Memory B cell (primary cell): ENCODE measurements around the gene SPACA6.
"Not testable (repeated sequence)": the region's sequence is repeated elsewhere in the genome, so short reads cannot be mapped to it uniquely, and the experiment has no call there.

Experiments used
- ATAC-seq: fragments of 150-1000 bp; cut with Tn5 transposase; 2 replicates; pipeline ENCODE4 v1.10.0; 2021; ENCODE audit warnings: low read depth, mild to moderate bottlenecking, moderate library complexity
- DNase-seq, 2 donors: peaks; one replicate each; pipeline ENCODE4 v3.0.0; 2022; ENCODE audit warnings: low spot score in 2 of 2
- H3K27ac Mint-ChIP-seq: one replicate; pipeline ENCODE4 v1.8.0; 2022; ENCODE audit warnings: mild to moderate bottlenecking, moderate library complexity, mixed read lengths
- H3K27me3 Mint-ChIP-seq: one replicate; pipeline ENCODE4 v1.8.0; 2022; ENCODE audit warnings: mixed read lengths
- H3K36me3 Mint-ChIP-seq: one replicate; pipeline ENCODE4 v1.8.0; 2022; ENCODE audit warnings: mild to moderate bottlenecking, mixed read lengths
- H3K4me1 Mint-ChIP-seq: one replicate; pipeline ENCODE4 v1.8.0; 2022; ENCODE audit warnings: mixed read lengths
- H3K4me3 Mint-ChIP-seq: one replicate; pipeline ENCODE4 v1.8.0; 2022; ENCODE audit warnings: mild to moderate bottlenecking, moderate library complexity, mixed read lengths
- H3K9me3 Mint-ChIP-seq: one replicate; pipeline ENCODE4 v1.8.0; 2022; ENCODE audit warnings: mixed read lengths

The SPACA6 gene

DNA sequence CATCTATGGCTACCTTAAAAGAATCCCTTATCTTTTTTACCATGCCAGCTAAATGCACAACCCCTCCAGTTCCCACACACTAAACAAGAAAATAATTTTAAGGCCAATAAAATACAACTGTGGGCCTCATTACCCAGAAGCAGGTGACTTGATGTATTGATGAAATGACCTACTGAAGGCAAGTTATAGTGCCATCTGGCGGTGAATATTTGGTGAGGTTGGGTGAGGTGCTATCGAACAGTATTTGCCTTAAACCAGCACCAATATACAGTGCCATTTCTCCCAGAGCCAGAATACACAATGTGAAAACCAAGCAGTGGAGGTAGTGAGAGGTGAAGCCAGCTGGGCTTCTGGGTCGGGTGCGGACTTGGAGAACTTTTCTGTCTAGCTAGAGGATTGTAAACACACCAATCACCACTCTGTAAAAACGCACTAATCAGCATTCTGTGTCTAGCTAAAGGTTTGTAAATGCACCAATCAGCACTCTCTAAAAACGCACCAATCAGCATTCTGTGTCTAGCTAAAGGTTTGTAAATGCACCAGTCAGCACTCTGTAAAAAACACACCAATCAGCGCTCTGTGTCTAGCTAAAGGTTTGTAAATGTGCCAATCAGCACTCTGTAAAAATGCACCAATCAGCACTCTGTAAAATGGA is 17.1 kb upstream of the SPACA6 start:
- not testable (repeated sequence) for H3K4me1 Mint-ChIP-seq, H3K9me3 Mint-ChIP-seq, H3K4me3 Mint-ChIP-seq, H3K36me3 Mint-ChIP-seq, DNase-seq, H3K27ac Mint-ChIP-seq
- peaks cover 20% of the 10 kb centered on the region for H3K27me3 Mint-ChIP-seq
- ATAC-seq, result peak; percentile 66

- peaks cover 20% of the 10 kb centered on the region for H3K27me3 Mint-ChIP-seq
- H3K36me3 Mint-ChIP-seq, result no peaks in the 10 kb centered on the region
- no peak overlapping the region for H3K27ac Mint-ChIP-seq
- no peak for ATAC-seq
- H3K4me3 Mint-ChIP-seq, result no peak overlapping the region
- no peaks in the 10 kb centered on the region for H3K9me3 Mint-ChIP-seq
- no peak for DNase-seq
- no peaks in the 10 kb centered on the region for H3K4me1 Mint-ChIP-seq
Observed at GRCh38 chr19:51676566-51677083, 16.5 kb upstream of the SPACA6 start.

- Mint-ChIP-seq H3K4me3 (no peak overlapping the region), H3K27ac (no peak overlapping the region), H3K4me1 (no peaks in the 10 kb centered on the region), H3K9me3 (peaks cover 4% of the 10 kb centered on the region), H3K27me3 (peaks cover 27% of the 10 kb centered on the region), H3K36me3 (peaks cover 3% of the 10 kb centered on the region)
- DNase-seq, result no peak
- no peak for ATAC-seq
Observed at GRCh38 chr19:51680474-51680873, 12.7 kb upstream of the SPACA6 start.

- ATAC-seq (no peak), DNase-seq (peak in 1 of 2 donors; percentile 5)
- Mint-ChIP-seq H3K36me3 (peaks cover 3% of the 10 kb centered on the region), H3K4me3 (no peak overlapping the region), H3K27ac (no peak overlapping the region), H3K9me3 (peaks cover 4% of the 10 kb centered on the region), H3K27me3 (peaks cover 23% of the 10 kb centered on the region), H3K4me1 (no peaks in the 10 kb centered on the region)
Observed at GRCh38 chr19:51681286-51681941, 11.7 kb upstream of the SPACA6 start.

DNA sequence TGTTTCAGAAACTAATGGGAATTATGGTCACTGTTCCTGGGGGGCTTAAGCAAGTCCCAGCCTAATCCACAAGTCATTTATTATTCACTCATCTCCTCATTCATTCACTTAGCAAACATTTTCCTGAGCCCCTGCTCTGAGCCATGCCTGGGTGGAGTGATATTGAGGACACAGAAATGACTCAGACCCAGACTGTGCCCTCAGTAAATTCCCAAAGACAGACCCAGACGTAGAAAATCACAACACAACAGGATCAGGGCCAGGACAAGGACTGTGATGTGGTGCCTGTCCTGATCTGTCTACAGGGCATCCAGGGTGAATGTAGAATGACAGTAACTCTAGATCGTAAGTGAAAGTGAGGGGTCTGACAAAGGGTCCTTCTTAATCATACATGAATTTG is 7.0 kb upstream of the SPACA6 start:
- no peak overlapping the region for H3K27ac Mint-ChIP-seq
- H3K4me1 Mint-ChIP-seq, result peaks cover 9% of the 10 kb centered on the region
- ATAC-seq (no peak), DNase-seq (no peak)
- H3K27me3 Mint-ChIP-seq, result peaks cover 27% of the 10 kb centered on the region
- H3K36me3 Mint-ChIP-seq, result peaks cover 6% of the 10 kb centered on the region
- H3K9me3 Mint-ChIP-seq, result peaks cover 4% of the 10 kb centered on the region
- no peak overlapping the region for H3K4me3 Mint-ChIP-seq

DNA sequence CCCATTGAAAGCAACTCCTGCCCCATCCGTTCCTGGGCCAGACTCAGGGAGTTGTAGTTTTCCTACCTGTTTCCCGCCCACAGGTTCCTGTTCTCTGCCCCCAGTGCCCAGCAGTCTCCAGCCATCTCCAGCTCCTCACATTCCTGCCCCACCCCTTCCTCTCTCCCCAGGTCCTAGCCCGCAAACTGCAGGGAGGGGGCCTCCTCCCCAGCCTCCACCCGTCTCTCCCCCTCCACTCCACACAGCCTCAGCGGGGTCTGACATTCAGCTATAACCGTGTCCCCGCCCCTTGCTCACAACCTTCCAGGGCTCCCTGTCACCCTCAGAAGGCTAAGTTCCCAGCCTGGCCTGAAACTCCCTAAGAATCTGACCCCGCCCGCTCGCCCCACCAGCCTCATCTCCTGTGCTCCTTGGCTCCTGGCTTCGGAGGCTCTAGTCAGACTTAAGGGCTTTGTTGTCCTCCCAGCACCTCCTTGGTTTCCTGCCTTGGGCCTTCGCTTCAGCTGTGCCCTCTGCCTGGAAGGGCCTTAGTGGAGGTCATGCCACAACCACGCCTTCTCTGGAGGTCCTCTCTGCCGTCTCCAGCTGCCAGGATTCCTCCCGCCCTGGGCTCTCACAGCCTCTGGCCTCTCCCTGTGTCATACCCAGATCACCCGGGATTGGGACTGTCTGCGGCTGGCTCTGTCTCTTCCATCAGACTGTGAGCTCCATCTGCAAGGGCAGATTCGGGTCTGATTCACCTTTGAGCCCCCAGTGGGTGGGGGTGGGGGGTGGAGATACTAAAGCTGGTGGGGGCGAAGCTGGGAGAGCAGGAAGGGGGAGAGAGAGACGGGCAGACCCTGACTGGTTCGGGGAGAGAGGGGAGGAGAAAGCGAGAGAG is 5.1 kb upstream of the SPACA6 start:
- Mint-ChIP-seq H3K9me3 (peaks cover 4% of the 10 kb centered on the region), H3K4me3 (peak overlapping the region; percentile 74), H3K4me1 (peaks cover 13% of the 10 kb centered on the region), H3K27me3 (peaks cover 32% of the 10 kb centered on the region), H3K27ac (peak overlapping the region; percentile 3), H3K36me3 (peaks cover 6% of the 10 kb centered on the region)
- DNase-seq (no peak), ATAC-seq (no peak)

DNA sequence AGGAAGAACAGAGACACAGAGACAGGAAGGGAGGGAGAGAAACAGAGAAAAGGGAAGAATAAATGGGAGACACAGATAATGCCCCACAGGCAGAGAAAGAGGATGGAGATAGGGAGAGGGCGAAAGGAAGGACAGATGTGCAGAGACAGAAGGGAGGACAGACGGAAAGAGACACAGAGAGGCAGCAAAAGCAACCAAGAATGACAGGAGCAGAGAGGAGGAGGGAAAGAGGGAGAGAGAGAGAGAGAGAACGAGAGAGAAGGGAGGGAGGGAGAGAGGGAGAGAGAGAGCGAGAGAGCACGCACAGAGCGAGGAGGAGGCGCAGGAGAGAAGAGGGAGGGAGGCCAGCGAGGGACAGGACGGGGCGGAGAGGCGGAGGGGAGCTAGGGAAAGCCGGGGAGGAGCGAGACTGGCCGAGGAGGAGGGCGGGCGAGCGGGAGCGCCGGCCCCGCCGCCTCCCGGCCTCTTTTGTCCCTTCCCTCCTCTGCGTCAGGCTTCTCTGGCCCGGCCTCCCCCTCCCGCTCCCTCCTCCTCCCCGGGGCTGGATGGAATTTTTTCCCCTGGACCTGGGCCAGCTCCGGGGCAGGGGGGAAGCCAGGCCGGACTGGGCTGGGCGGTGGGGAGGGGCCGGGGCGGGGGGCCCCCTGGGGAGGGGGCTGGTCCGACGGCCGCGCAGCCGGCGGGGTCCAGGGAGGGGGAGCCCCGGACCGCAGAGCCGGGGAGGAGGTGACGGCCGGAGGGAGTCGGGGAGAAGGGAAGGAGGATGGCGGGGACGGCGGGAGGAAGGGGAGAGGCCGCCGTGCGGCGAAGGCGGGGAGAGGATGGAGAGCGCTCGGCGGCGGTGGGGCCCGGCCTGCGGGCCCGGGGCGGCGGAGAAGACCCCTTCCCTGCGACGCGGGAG is 4.2 kb upstream of the SPACA6 start:
- peaks cover 13% of the 10 kb centered on the region for H3K4me1 Mint-ChIP-seq
- H3K27ac Mint-ChIP-seq, result peak overlapping the region; percentile 3
- peak overlapping the region; percentile 74 for H3K4me3 Mint-ChIP-seq
- ATAC-seq, result no peak
- H3K36me3 Mint-ChIP-seq, result peaks cover 6% of the 10 kb centered on the region
- DNase-seq, result no peak
- peaks cover 4% of the 10 kb centered on the region for H3K9me3 Mint-ChIP-seq
- peaks cover 36% of the 10 kb centered on the region for H3K27me3 Mint-ChIP-seq

DNA sequence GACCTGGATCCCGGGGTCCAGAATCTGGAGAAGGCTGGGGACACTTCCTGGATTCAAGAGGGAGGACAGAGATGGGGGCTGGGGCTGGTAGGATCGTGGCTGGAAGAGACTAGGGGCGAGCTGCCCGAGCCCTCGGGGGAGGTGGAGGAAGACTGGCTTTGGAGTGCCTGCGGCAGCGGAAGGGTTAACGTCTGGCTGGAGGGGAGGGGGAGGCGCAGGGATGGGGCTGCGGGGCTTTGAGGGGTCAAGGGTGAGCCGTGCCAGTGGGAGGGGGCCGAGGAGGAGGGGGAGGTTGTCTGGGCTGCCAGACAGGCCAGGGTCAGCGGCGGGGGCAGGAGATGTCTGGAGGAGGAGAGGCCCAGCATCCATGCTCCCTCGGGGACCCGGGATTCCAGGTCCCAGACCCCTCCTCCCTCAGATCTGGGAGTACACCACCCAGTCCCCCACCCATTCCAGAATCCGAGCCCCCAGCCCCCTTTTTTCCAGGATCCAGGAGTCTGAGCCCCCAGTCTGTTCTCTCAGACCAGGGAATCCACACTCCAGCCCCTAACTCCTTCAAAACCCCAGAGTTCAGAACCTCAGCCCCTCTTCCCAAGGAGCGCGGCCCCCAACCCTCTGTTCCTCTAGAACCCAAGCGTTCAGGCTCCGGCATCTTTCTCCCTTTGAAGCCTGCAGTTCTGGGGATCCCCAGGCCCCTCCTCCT is 3.2 kb upstream of the SPACA6 start:
- H3K4me1 Mint-ChIP-seq, result peaks cover 14% of the 10 kb centered on the region
- H3K27me3 Mint-ChIP-seq, result peaks cover 37% of the 10 kb centered on the region
- DNase-seq (no peak), ATAC-seq (no peak)
- peaks cover 4% of the 10 kb centered on the region for H3K36me3 Mint-ChIP-seq
- peak overlapping the region; percentile 49 for H3K4me3 Mint-ChIP-seq
- H3K27ac Mint-ChIP-seq, result no peak overlapping the region
- H3K9me3 Mint-ChIP-seq, result peaks cover 2% of the 10 kb centered on the region

GRCh38 chr19:51690454-51691073 is 2.6 kb upstream of the SPACA6 start:
- H3K27ac Mint-ChIP-seq, result no peak overlapping the region
- peaks cover 38% of the 10 kb centered on the region for H3K27me3 Mint-ChIP-seq
- H3K4me3 Mint-ChIP-seq, result peak overlapping the region; percentile 49
- peak; percentile 82 for ATAC-seq
- H3K4me1 Mint-ChIP-seq, result peaks cover 15% of the 10 kb centered on the region
- H3K36me3 Mint-ChIP-seq, result peaks cover 3% of the 10 kb centered on the region
- H3K9me3 Mint-ChIP-seq, result no peaks in the 10 kb centered on the region
- DNase-seq, result peak; percentile 34 to 45

DNA sequence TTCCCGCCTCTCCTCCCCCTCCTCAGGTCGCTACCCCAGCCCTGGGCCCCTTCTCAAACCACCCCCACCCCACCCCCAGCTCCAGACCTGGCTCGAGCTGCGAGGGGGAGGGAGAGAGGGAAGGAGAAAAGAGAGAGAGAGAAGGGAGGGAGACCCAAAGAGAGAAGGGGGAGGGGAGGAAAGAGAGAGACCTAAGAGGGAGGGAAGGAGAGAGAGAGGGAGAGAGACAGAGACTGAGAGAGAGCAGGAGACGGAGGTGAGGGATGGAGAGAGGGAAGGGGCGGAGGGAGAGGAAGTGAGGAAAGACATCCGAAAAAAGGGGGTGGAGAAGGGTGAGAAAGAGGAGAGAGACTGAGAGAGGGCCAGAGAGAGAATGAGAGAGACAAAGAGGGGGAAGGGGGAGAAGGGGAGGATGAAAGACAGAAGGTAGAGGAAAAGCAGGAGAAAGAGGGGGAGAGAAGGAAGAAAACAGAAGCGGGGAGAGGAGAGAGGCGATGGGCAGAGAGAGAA is 2.0 kb upstream of the SPACA6 start:
- no peaks in the 10 kb centered on the region for H3K9me3 Mint-ChIP-seq
- H3K36me3 Mint-ChIP-seq, result peaks cover 3% of the 10 kb centered on the region
- ATAC-seq (no peak), DNase-seq (no peak)
- peaks cover 38% of the 10 kb centered on the region for H3K27me3 Mint-ChIP-seq
- peaks cover 15% of the 10 kb centered on the region for H3K4me1 Mint-ChIP-seq
- H3K27ac Mint-ChIP-seq, result no peak overlapping the region
- peak overlapping the region; percentile 43 for H3K4me3 Mint-ChIP-seq

DNA sequence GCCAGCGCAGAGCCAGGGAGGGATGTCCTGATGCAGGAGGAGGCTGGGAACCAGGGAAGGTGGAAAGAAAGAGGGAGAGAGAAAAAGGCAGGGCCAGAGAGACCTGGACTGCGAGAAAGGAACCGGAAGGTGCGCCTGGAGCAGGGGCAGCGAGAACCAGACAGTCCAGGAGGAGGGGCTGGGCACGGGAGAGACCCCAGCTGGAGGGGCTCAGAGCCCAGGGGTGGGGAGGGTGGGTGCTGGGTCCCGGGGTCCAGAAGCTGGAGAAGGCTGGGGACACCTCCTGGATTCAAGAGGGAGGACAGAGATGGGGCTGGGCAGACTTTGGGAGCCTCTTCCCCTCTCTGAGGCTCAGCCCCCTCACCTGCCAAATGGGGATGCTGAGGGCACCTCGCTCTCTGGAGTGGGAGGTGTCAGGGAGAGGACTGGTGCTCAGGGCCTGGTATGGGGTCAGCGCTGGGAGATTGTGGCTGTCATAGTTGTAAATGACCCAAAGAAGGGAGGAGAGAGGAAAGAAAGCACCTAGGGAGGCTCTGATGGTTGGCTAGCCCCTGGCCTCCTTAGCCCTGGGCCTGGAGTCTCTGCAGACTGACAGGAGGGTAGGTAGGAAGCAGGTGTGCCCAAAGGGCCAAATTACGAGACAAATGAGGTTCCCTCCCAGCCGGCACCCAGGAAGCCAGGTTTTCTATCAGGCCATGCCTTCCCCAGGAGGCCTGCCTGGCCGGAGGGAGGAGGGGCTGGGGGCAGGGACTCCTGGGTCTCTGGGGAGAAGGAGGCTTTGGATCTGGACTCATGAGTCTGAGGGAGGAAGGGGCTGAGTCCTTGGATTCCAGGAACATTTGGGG is 1.3 kb upstream of the SPACA6 start:
- Mint-ChIP-seq H3K4me1 (peaks cover 15% of the 10 kb centered on the region), H3K27ac (no peak overlapping the region), H3K27me3 (peaks cover 38% of the 10 kb centered on the region), H3K36me3 (peaks cover 3% of the 10 kb centered on the region), H3K4me3 (peak overlapping the region; percentile 43), H3K9me3 (no peaks in the 10 kb centered on the region)
- DNase-seq (no peak), ATAC-seq (no peak)

DNA sequence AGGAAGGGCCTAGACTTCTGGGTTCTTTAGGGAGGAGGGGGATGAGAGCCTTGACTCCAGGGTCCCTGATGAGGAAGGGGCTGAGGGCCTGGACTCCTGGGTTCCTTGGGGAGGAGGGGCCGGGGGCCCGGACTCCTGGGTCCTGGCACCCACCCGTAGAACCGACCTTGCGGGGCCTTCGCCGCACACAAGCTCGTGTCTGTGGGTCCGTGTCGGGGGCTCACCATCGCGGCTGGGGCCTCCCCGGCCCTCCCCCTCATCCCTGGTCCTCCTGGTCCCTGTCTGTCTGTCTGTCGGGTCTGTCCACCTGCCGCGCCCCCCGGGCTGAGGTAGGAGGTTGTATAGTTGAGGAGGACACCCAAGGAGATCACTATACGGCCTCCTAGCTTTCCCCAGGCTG is 662 bp upstream of the SPACA6 start:
- H3K4me3 Mint-ChIP-seq, result no peak overlapping the region
- ATAC-seq, result no peak
- no peak for DNase-seq
- H3K27me3 Mint-ChIP-seq, result peaks cover 38% of the 10 kb centered on the region
- peaks cover 3% of the 10 kb centered on the region for H3K36me3 Mint-ChIP-seq
- H3K4me1 Mint-ChIP-seq, result peaks cover 15% of the 10 kb centered on the region
- no peak overlapping the region for H3K27ac Mint-ChIP-seq
- H3K9me3 Mint-ChIP-seq, result no peaks in the 10 kb centered on the region
